ENCODE data around the gene TMEM248.
"Not testable (repeated sequence)": the region's sequence is repeated elsewhere in the genome, so short reads cannot be mapped to it uniquely, and the experiment has no call there.

TMEM248 gene

GRCh38 chr7:66967029-66967428 is 46.0 kb downstream of the TMEM248 start:
- H3K4me1 ChIP-seq (ENCODE audit: insufficient read depth, low read length, severe bottlenecking): no peaks in the 10 kb centered on the region
- no peaks in the 10 kb centered on the region for H3K27me3 ChIP-seq (ENCODE audit: insufficient read depth, low read length)
- H2AFZ ChIP-seq (ENCODE audit: low read length): no peak overlapping the region
- H3K27ac ChIP-seq (ENCODE audit: low read depth, low read length, poor library complexity, severe bottlenecking): no peak overlapping the region
- H3K36me3 ChIP-seq (ENCODE audit: insufficient read depth, low read length): no peaks in the 10 kb centered on the region
- H4K20me1 ChIP-seq (ENCODE audit: insufficient read depth, low read length): no peaks in the 10 kb centered on the region
- H3K9me3 ChIP-seq (ENCODE audit: low read length): no peaks in the 10 kb centered on the region
- no peak overlapping the region for H3K4me2 ChIP-seq (ENCODE audit: low read length)
- H3F3A ChIP-seq (ENCODE audit: insufficient read depth, low read length): no peaks in the 10 kb centered on the region
- H3K4me3 ChIP-seq (ENCODE audit: low read depth, low read length, poor library complexity, severe bottlenecking): no peak overlapping the region
- TF ChIP-seq, protein P1, sequence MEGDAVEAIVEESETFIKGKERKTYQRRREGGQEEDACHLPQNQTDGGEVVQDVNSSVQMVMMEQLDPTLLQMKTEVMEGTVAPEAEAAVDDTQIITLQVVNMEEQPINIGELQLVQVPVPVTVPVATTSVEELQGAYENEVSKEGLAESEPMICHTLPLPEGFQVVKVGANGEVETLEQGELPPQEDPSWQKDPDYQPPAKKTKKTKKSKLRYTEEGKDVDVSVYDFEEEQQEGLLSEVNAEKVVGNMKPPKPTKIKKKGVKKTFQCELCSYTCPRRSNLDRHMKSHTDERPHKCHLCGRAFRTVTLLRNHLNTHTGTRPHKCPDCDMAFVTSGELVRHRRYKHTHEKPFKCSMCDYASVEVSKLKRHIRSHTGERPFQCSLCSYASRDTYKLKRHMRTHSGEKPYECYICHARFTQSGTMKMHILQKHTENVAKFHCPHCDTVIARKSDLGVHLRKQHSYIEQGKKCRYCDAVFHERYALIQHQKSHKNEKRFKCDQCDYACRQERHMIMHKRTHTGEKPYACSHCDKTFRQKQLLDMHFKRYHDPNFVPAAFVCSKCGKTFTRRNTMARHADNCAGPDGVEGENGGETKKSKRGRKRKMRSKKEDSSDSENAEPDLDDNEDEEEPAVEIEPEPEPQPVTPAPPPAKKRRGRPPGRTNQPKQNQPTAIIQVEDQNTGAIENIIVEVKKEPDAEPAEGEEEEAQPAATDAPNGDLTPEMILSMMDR (IDR thresholded peaks at IDR 0.05; ENCODE audit: low read length): no peak; the same call in 1 of the 2 replicates
- TF ChIP-seq EZH2 (IDR thresholded peaks at IDR 0.05; ENCODE audit: borderline replicate concordance, low read length): no peak
- H3K9ac ChIP-seq (ENCODE audit: low read length): no peak overlapping the region
- no peaks in the 10 kb centered on the region for H3K79me2 ChIP-seq (ENCODE audit: insufficient read depth, low read length)
- H3K9me2 ChIP-seq (ENCODE audit: low read depth, low read length): no peaks in the 10 kb centered on the region

DNA sequence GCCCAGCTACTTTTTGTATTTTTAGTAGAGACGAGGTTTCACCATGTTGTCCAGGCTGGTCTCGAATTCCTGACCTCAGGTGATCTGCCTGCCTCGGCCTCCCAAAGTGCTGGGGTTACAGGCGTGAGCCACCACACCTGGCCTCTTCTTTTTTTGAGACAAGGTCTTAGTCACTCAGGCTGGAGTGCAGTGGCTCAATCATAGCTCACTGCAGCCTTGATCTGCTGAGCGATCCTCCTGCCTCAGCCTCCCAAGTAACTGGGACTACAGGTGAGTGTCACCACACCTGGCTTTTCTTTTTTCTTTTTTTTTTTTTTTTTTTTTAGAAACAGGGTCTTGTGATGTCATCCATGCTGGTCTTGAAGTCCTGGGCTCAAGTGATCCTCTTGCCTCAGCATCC is 48.0 kb downstream of the TMEM248 start:
- H4K20me1 ChIP-seq (ENCODE audit: insufficient read depth, low read length); H3F3A ChIP-seq (ENCODE audit: insufficient read depth, low read length); H3K9me2 ChIP-seq (ENCODE audit: low read depth, low read length); H2AFZ ChIP-seq (ENCODE audit: low read length); H3K36me3 ChIP-seq (ENCODE audit: insufficient read depth, low read length); H3K4me1 ChIP-seq (ENCODE audit: insufficient read depth, low read length, severe bottlenecking); H3K9me3 ChIP-seq (ENCODE audit: low read length); H3K4me2 ChIP-seq (ENCODE audit: low read length); H3K27me3 ChIP-seq (ENCODE audit: insufficient read depth, low read length); H3K27ac ChIP-seq (ENCODE audit: low read depth, low read length, poor library complexity, severe bottlenecking); H3K9ac ChIP-seq (ENCODE audit: low read length); H3K4me3 ChIP-seq (ENCODE audit: low read depth, low read length, poor library complexity, severe bottlenecking); H3K79me2 ChIP-seq (ENCODE audit: insufficient read depth, low read length): not testable (repeated sequence)

GRCh38 chr7:66970310-66970709 is 49.3 kb downstream of the TMEM248 start:
- no peaks in the 10 kb centered on the region for H3K36me3 ChIP-seq (ENCODE audit: insufficient read depth, low read length)
- H4K20me1 ChIP-seq (ENCODE audit: insufficient read depth, low read length): no peaks in the 10 kb centered on the region
- no peak for TF ChIP-seq EZH2 (IDR thresholded peaks at IDR 0.05; ENCODE audit: borderline replicate concordance, low read length)
- TF ChIP-seq, protein P1 (IDR thresholded peaks at IDR 0.05; ENCODE audit: low read length): no peak
- H3K27ac ChIP-seq (ENCODE audit: low read depth, low read length, poor library complexity, severe bottlenecking): no peak overlapping the region
- no peak overlapping the region for H3K9ac ChIP-seq (ENCODE audit: low read length)
- H3K4me3 ChIP-seq (ENCODE audit: low read depth, low read length, poor library complexity, severe bottlenecking): no peak overlapping the region
- no peak overlapping the region for H3K4me2 ChIP-seq (ENCODE audit: low read length)
- no peak overlapping the region for H2AFZ ChIP-seq (ENCODE audit: low read length)
- H3K79me2 ChIP-seq (ENCODE audit: insufficient read depth, low read length): no peaks in the 10 kb centered on the region
- no peaks in the 10 kb centered on the region for H3K27me3 ChIP-seq (ENCODE audit: insufficient read depth, low read length)
- no peaks in the 10 kb centered on the region for H3K9me3 ChIP-seq (ENCODE audit: low read length)
- no peaks in the 10 kb centered on the region for H3F3A ChIP-seq (ENCODE audit: insufficient read depth, low read length)
- H3K4me1 ChIP-seq (ENCODE audit: insufficient read depth, low read length, severe bottlenecking): no peaks in the 10 kb centered on the region
- no peaks in the 10 kb centered on the region for H3K9me2 ChIP-seq (ENCODE audit: low read depth, low read length)

- no peaks in the 10 kb centered on the region for H3K9me2 ChIP-seq (ENCODE audit: low read depth, low read length)
These were observed 54.1 kb downstream of the TMEM248 start for GRCh38 chr7:66974986-66975590.

GRCh38 chr7:66978312-66978711 is 57.3 kb downstream of the TMEM248 start:
- not testable (repeated sequence) for H3K79me2 ChIP-seq (ENCODE audit: insufficient read depth, low read length); H3K36me3 ChIP-seq (ENCODE audit: insufficient read depth, low read length); H3K4me2 ChIP-seq (ENCODE audit: low read length); H4K20me1 ChIP-seq (ENCODE audit: insufficient read depth, low read length); H3K9ac ChIP-seq (ENCODE audit: low read length); H3K9me2 ChIP-seq (ENCODE audit: low read depth, low read length); H3K4me3 ChIP-seq (ENCODE audit: low read depth, low read length, poor library complexity, severe bottlenecking); H3K9me3 ChIP-seq (ENCODE audit: low read length); H2AFZ ChIP-seq (ENCODE audit: low read length); H3K4me1 ChIP-seq (ENCODE audit: insufficient read depth, low read length, severe bottlenecking); H3K27ac ChIP-seq (ENCODE audit: low read depth, low read length, poor library complexity, severe bottlenecking); H3K27me3 ChIP-seq (ENCODE audit: insufficient read depth, low read length); H3F3A ChIP-seq (ENCODE audit: insufficient read depth, low read length)

More at GRCh38 chr7:66974986-66975590, 54.1 kb downstream of the TMEM248 start:
- H3K27me3 ChIP-seq (ENCODE audit: insufficient read depth, low read length): no peaks in the 10 kb centered on the region
- no peaks in the 10 kb centered on the region for H4K20me1 ChIP-seq (ENCODE audit: insufficient read depth, low read length)
- H3K79me2 ChIP-seq (ENCODE audit: insufficient read depth, low read length): no peaks in the 10 kb centered on the region
- no peak overlapping the region for H2AFZ ChIP-seq (ENCODE audit: low read length)
- TF ChIP-seq, protein P1 (IDR thresholded peaks at IDR 0.05; ENCODE audit: low read length): no peak
- TF ChIP-seq EZH2 (IDR thresholded peaks at IDR 0.05; ENCODE audit: borderline replicate concordance, low read length): no peak
- peaks cover 4% of the 10 kb centered on the region for H3K9me3 ChIP-seq (ENCODE audit: low read length)
- H3K36me3 ChIP-seq (ENCODE audit: insufficient read depth, low read length): no peaks in the 10 kb centered on the region
- H3K9ac ChIP-seq (ENCODE audit: low read length): no peak overlapping the region
- no peaks in the 10 kb centered on the region for H3K4me1 ChIP-seq (ENCODE audit: insufficient read depth, low read length, severe bottlenecking)
- no peaks in the 10 kb centered on the region for H3F3A ChIP-seq (ENCODE audit: insufficient read depth, low read length)
- H3K27ac ChIP-seq (ENCODE audit: low read depth, low read length, poor library complexity, severe bottlenecking): no peak overlapping the region
- no peak overlapping the region for H3K4me3 ChIP-seq (ENCODE audit: low read depth, low read length, poor library complexity, severe bottlenecking)
- H3K4me2 ChIP-seq (ENCODE audit: low read length): no peak overlapping the region
